Measurements from ENCODE around the gene EEF1E1.

DNA sequence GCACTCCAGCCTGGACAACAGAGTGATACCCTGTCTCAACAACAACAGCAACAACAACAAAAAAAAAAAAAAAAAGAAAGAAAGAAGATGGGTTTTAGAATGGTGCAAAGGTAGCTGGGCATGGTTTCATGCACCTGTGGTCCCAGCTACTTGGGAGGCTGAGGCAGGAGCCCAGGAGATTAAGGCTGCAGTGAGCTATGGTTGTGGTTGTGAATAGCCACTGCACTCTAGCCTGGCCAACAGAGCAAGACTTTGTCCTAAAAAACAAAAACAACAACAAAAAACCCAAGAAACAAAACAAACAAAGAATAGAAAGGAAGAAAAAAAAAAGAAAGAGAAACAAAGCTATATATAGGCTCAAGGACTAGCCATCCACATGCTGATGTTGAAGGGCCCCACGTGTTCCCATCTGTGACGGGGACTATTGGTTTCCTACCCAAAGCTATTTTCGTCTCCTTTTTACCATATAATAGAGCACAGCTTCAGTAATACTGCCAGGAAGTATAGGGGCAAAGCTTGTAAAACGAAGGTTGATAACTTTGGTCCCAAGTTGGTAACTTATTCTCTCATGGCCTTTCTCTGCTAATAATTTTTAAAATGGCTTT lies 7.9 kb upstream of the EEF1E1 start:
- TF ChIP-seq POLR2AphosphoS2 (IDR thresholded peaks at IDR 0.05; ENCODE audit: low read length): no peak
- no peak for TF ChIP-seq IRF2 (CRISPR knock-in tag; IDR thresholded peaks at IDR 0.05)
- no peak for TF ChIP-seq L3MBTL2 (IDR thresholded peaks at IDR 0.05)
- TF ChIP-seq, protein P1, sequence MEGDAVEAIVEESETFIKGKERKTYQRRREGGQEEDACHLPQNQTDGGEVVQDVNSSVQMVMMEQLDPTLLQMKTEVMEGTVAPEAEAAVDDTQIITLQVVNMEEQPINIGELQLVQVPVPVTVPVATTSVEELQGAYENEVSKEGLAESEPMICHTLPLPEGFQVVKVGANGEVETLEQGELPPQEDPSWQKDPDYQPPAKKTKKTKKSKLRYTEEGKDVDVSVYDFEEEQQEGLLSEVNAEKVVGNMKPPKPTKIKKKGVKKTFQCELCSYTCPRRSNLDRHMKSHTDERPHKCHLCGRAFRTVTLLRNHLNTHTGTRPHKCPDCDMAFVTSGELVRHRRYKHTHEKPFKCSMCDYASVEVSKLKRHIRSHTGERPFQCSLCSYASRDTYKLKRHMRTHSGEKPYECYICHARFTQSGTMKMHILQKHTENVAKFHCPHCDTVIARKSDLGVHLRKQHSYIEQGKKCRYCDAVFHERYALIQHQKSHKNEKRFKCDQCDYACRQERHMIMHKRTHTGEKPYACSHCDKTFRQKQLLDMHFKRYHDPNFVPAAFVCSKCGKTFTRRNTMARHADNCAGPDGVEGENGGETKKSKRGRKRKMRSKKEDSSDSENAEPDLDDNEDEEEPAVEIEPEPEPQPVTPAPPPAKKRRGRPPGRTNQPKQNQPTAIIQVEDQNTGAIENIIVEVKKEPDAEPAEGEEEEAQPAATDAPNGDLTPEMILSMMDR (IDR thresholded peaks at IDR 0.05 in 2 of 3, conservative IDR thresholded peaks at IDR 0.05 in 1 of 3; ENCODE audit: insufficient read depth in 2 of 3, low read depth in 1 of 3, low read length in 3 of 3): no peak
- TF ChIP-seq POLR2A (conservative IDR thresholded peaks at IDR 0.05): no peak
- no peak for TF ChIP-seq POLR2AphosphoS5 (IDR thresholded peaks at IDR 0.05; ENCODE audit: control insufficient read depth, insufficient read depth, low read depth, low read length)
- TF ChIP-seq PTRF (tag; IDR thresholded peaks at IDR 0.05): no peak
- TF ChIP-seq, protein P2, sequence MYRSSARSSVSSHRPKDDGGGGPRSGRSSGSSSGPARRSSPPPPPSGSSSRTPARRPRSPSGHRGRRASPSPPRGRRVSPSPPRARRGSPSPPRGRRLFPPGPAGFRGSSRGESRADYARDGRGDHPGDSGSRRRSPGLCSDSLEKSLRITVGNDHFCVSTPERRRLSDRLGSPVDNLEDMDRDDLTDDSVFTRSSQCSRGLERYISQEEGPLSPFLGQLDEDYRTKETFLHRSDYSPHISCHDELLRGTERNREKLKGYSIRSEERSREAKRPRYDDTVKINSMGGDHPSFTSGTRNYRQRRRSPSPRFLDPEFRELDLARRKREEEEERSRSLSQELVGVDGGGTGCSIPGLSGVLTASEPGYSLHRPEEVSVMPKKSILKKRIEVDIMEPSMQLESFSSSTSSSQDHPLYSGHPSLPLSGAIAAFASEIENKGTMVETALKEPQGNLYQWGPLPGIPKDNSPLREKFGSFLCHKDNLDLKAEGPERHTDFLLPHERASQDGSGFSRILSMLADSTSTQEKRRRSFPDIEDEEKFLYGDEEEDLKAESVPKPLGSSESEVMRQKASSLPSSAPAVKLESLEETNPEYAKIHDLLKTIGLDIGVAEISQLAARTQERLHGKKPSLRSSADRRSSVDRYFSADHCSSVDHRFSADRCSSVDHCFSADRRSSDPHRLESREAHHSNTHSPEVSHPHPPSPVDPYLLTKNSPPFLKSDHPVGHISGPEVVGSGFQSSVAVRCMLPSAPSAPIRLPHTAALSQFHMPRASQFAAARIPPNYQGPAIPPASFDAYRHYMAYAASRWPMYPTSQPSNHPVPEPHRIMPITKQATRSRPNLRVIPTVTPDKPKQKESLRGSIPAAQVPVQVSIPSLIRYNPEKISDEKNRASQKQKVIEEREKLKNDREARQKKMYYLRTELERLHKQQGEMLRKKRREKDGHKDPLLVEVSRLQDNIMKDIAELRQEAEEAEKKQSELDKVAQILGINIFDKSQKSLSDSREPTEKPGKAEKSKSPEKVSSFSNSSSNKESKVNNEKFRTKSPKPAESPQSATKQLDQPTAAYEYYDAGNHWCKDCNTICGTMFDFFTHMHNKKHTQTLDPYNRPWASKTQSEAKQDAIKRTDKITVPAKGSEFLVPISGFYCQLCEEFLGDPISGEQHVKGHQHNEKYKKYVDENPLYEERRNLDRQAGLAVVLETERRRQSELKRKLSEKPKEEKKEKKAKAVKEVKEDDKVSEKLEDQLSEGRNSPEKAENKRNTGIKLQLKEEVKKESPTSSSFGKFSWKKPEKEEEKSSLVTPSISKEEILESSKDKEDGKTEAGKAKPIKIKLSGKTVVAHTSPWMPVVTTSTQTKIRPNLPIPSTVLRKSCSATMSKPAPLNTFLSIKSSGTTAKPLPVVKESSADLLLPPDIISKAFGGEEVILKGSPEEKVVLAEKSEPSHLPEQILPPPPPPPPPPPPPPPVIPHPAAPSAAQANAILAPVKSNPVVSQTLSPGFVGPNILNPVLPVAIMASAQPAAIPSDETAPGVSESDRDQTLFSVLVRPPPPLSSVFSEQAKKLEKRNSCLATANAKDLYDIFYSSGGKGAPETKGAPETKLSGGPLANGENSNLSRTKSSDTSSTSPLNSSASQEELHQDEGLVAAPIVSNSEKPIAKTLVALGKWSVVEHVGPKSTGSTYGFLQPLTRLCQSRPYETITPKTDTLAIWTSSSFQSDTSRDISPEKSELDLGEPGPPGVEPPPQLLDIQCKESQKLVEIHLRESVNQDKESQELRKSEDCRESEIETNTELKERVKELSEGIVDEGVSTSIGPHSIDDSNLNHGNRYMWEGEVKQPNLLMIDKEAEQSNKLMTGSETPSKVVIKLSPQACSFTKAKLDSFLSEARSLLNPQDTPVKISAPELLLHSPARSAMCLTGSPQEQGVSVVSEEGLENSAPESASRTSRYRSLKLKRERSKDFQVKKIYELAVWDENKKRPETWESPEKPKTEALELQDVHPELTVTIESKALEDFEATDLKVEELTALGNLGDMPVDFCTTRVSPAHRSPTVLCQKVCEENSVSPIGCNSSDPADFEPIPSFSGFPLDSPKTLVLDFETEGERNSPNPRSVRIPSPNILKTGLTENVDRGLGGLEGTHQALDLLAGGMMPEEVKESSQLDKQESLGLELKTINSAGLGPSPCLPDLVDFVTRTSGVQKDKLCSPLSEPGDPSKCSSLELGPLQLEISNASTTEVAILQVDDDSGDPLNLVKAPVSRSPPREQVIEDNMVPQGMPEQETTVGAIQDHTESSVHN (IDR thresholded peaks at IDR 0.05; ENCODE audit: borderline replicate concordance in 1 of 2, low read depth in 1 of 2): no peak
- no peak for TF ChIP-seq BHLHE40 (IDR thresholded peaks at IDR 0.05; ENCODE audit: low read length)
- TF ChIP-seq TEAD4 (IDR thresholded peaks at IDR 0.05; ENCODE audit: low read length): no peak
- no peak for TF ChIP-seq TEAD4 (CRISPR knock-in tag; IDR thresholded peaks at IDR 0.05; ENCODE audit: borderline replicate concordance)
- no peak for TF ChIP-seq FOXK1 (CRISPR knock-in tag; IDR thresholded peaks at IDR 0.05; ENCODE audit: borderline replicate concordance)
- TF ChIP-seq, protein P3, sequence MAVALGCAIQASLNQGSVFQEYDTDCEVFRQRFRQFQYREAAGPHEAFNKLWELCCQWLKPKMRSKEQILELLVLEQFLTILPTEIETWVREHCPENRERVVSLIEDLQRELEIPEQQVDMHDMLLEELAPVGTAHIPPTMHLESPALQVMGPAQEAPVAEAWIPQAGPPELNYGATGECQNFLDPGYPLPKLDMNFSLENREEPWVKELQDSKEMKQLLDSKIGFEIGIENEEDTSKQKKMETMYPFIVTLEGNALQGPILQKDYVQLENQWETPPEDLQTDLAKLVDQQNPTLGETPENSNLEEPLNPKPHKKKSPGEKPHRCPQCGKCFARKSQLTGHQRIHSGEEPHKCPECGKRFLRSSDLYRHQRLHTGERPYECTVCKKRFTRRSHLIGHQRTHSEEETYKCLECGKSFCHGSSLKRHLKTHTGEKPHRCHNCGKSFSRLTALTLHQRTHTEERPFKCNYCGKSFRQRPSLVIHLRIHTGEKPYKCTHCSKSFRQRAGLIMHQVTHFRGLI (CRISPR knock-in tag; IDR thresholded peaks at IDR 0.05): no peak
